Measurements from ENCODE around the gene TEKT2.

The TEKT2 gene

GRCh38 chr1:36097693-36098585, 14.0 kb downstream of the TEKT2 start:
- intact Hi-C loops (cut with DNase I) = loop anchor here (5.0 kb wide), 1 partner anchor 34 kb away; no protein-coding TSS in a partner anchor
- DNase-seq = no peak

- DNase-seq = no peak
- intact Hi-C loops (cut with DNase I) = loop anchor here (5.0 kb wide), 1 partner anchor 33 kb away; no protein-coding TSS in a partner anchor
These were observed 14.9 kb downstream of the TEKT2 start for GRCh38 chr1:36098650-36099365.

- intact Hi-C loops (cut with DNase I) = loop anchor here (5.0 kb wide), 1 partner anchor 32 kb away; no protein-coding TSS in a partner anchor
- DNase-seq = peak; percentile 64 to 92 (median 80)
These were observed 15.9 kb downstream of the TEKT2 start for GRCh38 chr1:36099681-36100341.

- no peak for DNase-seq
- intact Hi-C loops (cut with DNase I) = no loop called here
These were observed 16.5 kb downstream of the TEKT2 start for GRCh38 chr1:36100376-36100775.

GRCh38 chr1:36101546-36101945, 17.7 kb downstream of the TEKT2 start:
- intact Hi-C loops (cut with DNase I) = no loop called here
- no peak for DNase-seq

- intact Hi-C loops (cut with DNase I) = no loop called here
- no peak for DNase-seq
These were observed 22.4 kb downstream of the TEKT2 start for GRCh38 chr1:36106269-36106668.

GRCh38 chr1:36107394-36107793, 23.5 kb downstream of the TEKT2 start:
- intact Hi-C loops (cut with DNase I) = no loop called here
- DNase-seq = no peak

GRCh38 chr1:36108314-36108713, 24.4 kb downstream of the TEKT2 start:
- DNase-seq = no peak
- intact Hi-C loops (cut with DNase I) = no loop called here

GRCh38 chr1:36109041-36109679, 25.3 kb downstream of the TEKT2 start:
- intact Hi-C loops (cut with DNase I) = no loop called here
- no peak for DNase-seq

- intact Hi-C loops (cut with DNase I) = no loop called here
- DNase-seq = no peak
These were observed 27.3 kb downstream of the TEKT2 start for GRCh38 chr1:36111151-36111550.

GRCh38 chr1:36112823-36113222, 28.9 kb downstream of the TEKT2 start:
- DNase-seq = no peak
- intact Hi-C loops (cut with DNase I) = no loop called here

- intact Hi-C loops (cut with DNase I) = no loop called here
- no peak for DNase-seq
These were observed 30.5 kb downstream of the TEKT2 start for GRCh38 chr1:36114371-36114770.

GRCh38 chr1:36115200-36115669, 31.3 kb downstream of the TEKT2 start:
- intact Hi-C loops (cut with DNase I) = no loop called here
- DNase-seq = peak in 9 of 42 donors; percentile 21 to 51 (median 29)

GRCh38 chr1:36115931-36116330, 32.0 kb downstream of the TEKT2 start:
- DNase-seq = no peak
- intact Hi-C loops (cut with DNase I) = no loop called here

- DNase-seq = no peak
These were observed 33.0 kb downstream of the TEKT2 start for GRCh38 chr1:36116901-36117300.

GRCh38 chr1:36118447-36119204, 34.7 kb downstream of the TEKT2 start:
- no peak for DNase-seq
- intact Hi-C loops (cut with DNase I) = no loop called here

More at GRCh38 chr1:36116901-36117300, 33.0 kb downstream of the TEKT2 start:
- intact Hi-C loops (cut with DNase I) = no loop called here

GRCh38 chr1:36119456-36119855, 35.6 kb downstream of the TEKT2 start:
- DNase-seq = no peak
- intact Hi-C loops (cut with DNase I) = no loop called here

Data from head of caudate nucleus (tissue), 42 donors.